Stimulated activated naive CD4-positive, alpha-beta T cell treated with Interleukin-2 at 50 U/mL for 16 hours (primary cell): ENCODE results near the gene UBA3.

ENCODE experiments used
- DNase-seq: peaks from one replicate; lab custom pipeline; 2025; lab: John Stamatoyannopoulos, UW

The UBA3 gene

GRCh38 chr3:69065318-69065964 is 14.7 kb downstream of the UBA3 start:
- DNase-seq: no peak

- no peak for DNase-seq
These were observed 16.5 kb downstream of the UBA3 start for GRCh38 chr3:69063636-69064035.

GRCh38 chr3:69059688-69060087 is 20.5 kb downstream of the UBA3 start:
- no peak for DNase-seq

- no peak for DNase-seq
These were observed 21.3 kb downstream of the UBA3 start for GRCh38 chr3:69058947-69059224.

GRCh38 chr3:69058180-69058946 is 21.8 kb downstream of the UBA3 start:
- no peak for DNase-seq

GRCh38 chr3:69052472-69052898 is 27.7 kb downstream of the UBA3 start:
- DNase-seq: no peak

- no peak for DNase-seq
These were observed 28.3 kb downstream of the UBA3 start, which contains the start of gene TMF1 for GRCh38 chr3:69051756-69052471. Gene TMF1 (minus strand): TSS chr3:69052333. CDS start chr3:69052086, 247 bp downstream.

GRCh38 chr3:69048990-69049389 is 31.2 kb downstream of the UBA3 start:
- DNase-seq: no peak

GRCh38 chr3:69044608-69045007 is 35.6 kb downstream of the UBA3 start:
- no peak for DNase-seq

GRCh38 chr3:69033470-69033869 is 46.7 kb downstream of the UBA3 start:
- DNase-seq: no peak

GRCh38 chr3:69032737-69033136 is 47.4 kb downstream of the UBA3 start:
- DNase-seq: no peak

GRCh38 chr3:69032142-69032541 is 48.0 kb downstream of the UBA3 start:
- DNase-seq: no peak

- no peak for DNase-seq
These were observed 48.5 kb downstream of the UBA3 start for GRCh38 chr3:69031635-69032034.

GRCh38 chr3:69020857-69021256 is 59.3 kb downstream of the UBA3 start:
- no peak for DNase-seq

- DNase-seq: no peak
These were observed 59.7 kb downstream of the UBA3 start for GRCh38 chr3:69020424-69020823.

- no peak for DNase-seq
These were observed 63.3 kb downstream of the UBA3 start for GRCh38 chr3:69016901-69017300.

GRCh38 chr3:69016102-69016501 is 64.1 kb downstream of the UBA3 start:
- DNase-seq: no peak

- no peak for DNase-seq
These were observed 66.1 kb downstream of the UBA3 start for GRCh38 chr3:69014022-69014580.

GRCh38 chr3:69013253-69014021 is 66.7 kb downstream of the UBA3 start, which contains the start of gene EOGT:
Gene EOGT (minus strand): TSS chr3:69013684. CDS start chr3:69009846, 3,838 bp downstream.
- peak; percentile 74 for DNase-seq

- no peak for DNase-seq
These were observed 67.3 kb downstream of the UBA3 start for GRCh38 chr3:69012800-69013252.

- DNase-seq: no peak
These were observed 67.9 kb downstream of the UBA3 start for GRCh38 chr3:69012100-69012799.
